ENCODE results near the gene DAG1.

- TF ChIP-seq EZH2phosphoT487 (IDR thresholded peaks at IDR 0.05; ENCODE audit: borderline replicate concordance, low read depth, low read length): no peak
- no peak for TF ChIP-seq CTCF (conservative IDR thresholded peaks at IDR 0.05; ENCODE audit: low read length)
Measured at GRCh38 chr3:49531218-49531617, 61.2 kb downstream of the DAG1 start.

Data from OCI-LY7 (cell line).